GM19193 (cell line): Measurements from ENCODE around the gene ZNHIT3.
A peak's percentile ranks its signal among the peaks of the same experiment; 100 is the strongest.

Experiments
- POLR2A ChIP-seq: IDR thresholded peaks from 4 replicates; pipeline ENCODE4 v1.6.1; 2011; ENCODE audit not compliant: insufficient read depth, insufficient read length; ENCODE audit errors: extremely low read depth

ZNHIT3 gene

GRCh38 chr17:36532435-36532975, 46.0 kb downstream of the ZNHIT3 start:
- no peak for TF ChIP-seq POLR2A

- TF ChIP-seq POLR2A, result no peak
Measured at GRCh38 chr17:36533935-36534839, 47.7 kb downstream of the ZNHIT3 start.

- peak; percentile 95 for TF ChIP-seq POLR2A
Measured at GRCh38 chr17:36534840-36535668, 48.6 kb downstream of the ZNHIT3 start, which contains the start of the genes MYO19 and PIGW. TSS of gene MYO19 (minus strand) at chr17:36534868. CDS start at chr17:36532538, 2,330 bp downstream. TSS of gene PIGW (plus strand) at chr17:36534987. CDS start at chr17:36537102, 2,115 bp downstream.

- TF ChIP-seq POLR2A, result no peak
Measured at GRCh38 chr17:36535669-36536081, 49.2 kb downstream of the ZNHIT3 start.

- TF ChIP-seq POLR2A, result no peak
Measured at GRCh38 chr17:36540696-36541095, 54.2 kb downstream of the ZNHIT3 start.

- TF ChIP-seq POLR2A, result no peak
Measured at GRCh38 chr17:36542755-36543154, 56.3 kb downstream of the ZNHIT3 start.

- no peak for TF ChIP-seq POLR2A
Measured at GRCh38 chr17:36544044-36544306, 57.5 kb downstream of the ZNHIT3 start.

- peak; percentile 88 for TF ChIP-seq POLR2A
Measured at GRCh38 chr17:36544307-36545076, 58.0 kb downstream of the ZNHIT3 start, which contains the start of gene GGNBP2. TSS of gene GGNBP2 (plus strand) at chr17:36544919. CDS start at chr17:36545725, 806 bp downstream.

GRCh38 chr17:36545077-36545464, 58.6 kb downstream of the ZNHIT3 start:
- TF ChIP-seq POLR2A, result no peak
